GM21367 (cell line): ENCODE measurements around the gene TAF12.
A peak's percentile ranks its signal among the peaks of the same experiment; 100 is the strongest.
"Not testable (repeated sequence)": the region's sequence is repeated elsewhere in the genome, so short reads cannot be mapped to it uniquely, and the experiment has no call there.

Experiments used
- ATAC-seq: cut with Tn5 transposase; IDR thresholded peaks from one replicate; pipeline ENCODE4 v1.9.1; 2021; ENCODE audit not compliant: unreplicated experiment

TAF12 gene, protein sequence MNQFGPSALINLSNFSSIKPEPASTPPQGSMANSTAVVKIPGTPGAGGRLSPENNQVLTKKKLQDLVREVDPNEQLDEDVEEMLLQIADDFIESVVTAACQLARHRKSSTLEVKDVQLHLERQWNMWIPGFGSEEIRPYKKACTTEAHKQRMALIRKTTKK

DNA sequence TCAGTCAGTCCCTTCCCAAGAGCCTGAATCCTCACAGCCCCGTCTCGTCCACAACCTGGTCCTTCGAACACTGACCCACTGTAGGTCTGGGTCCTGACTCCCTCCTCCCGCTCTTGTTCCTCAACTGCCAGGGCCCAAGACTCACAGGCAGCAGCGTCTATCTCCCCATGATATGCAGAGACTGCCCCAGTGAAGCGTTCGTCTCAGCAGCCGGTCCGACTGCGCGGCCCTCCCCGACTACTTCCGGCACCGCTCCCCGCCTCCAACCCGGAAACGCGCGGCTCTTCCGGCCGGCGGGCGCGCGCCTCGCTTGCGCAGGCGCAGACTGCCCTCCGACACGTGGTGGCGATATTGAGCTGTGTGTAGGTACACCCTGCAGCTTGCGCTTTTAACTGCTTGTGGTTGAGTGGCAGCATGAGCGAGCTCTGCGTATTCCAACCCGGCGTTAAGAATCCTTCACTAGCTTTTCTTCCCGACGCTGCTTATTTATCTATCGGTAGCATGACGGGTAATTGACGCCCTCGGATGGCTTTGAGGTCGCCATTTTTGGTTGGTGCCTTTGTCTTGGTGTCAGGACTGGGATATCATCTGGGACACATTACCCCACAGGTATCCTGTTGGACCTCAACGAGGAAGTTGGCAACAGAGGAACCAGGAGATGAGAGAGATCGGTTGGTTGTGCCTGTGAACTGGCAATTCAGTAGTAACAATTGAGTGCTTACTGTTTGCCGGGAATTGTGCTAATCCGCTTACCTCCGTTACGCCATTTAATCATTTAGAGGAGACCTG is at the start of gene TAF12:
TAF12 (minus strand) TSS at position 221 of the 789 bp plus-strand sequence. CDS start 20,986 bp downstream, outside the sequence.
- ATAC-seq = peak; percentile 63

DNA sequence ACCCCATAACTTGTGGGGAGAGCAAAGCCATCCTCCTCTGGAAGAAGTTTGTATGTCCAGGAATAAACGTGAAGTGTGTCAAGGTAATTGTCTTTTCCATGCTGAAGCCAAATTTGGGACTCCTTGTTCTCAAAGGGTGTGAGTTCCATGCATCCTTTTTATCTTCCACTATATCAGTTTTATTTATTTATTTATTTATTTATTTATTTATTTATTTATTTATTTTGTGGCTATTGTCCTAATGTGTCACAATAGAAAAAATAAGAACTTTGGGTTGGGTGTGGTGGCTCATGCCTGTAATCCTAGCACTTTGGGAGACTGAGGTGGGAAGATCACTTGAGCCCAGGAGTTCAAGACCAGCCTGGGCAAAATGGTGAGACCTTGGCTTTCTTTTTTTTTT is 48.8 kb upstream of the TAF12 start:
- not testable (repeated sequence) for ATAC-seq

DNA sequence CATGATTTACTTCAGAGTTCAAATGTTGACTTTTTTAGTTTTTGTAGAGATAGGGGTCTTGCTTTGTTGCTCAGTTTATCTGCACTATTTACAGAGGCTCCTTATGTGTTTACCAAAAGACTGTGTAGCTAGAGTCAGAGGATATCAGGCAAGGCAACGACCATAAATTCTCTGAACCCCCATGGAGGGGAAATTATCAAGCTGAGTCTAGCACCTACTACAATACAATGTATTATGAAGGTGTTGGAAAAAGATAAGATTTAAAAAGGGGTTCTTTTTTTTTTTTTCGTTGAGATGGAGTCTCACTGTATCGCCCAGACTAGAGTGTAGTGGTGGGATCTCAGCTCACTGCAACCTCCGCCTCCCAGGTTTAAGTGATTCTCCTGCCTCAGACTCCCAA is 42.1 kb upstream of the TAF12 start:
- ATAC-seq = no peak

DNA sequence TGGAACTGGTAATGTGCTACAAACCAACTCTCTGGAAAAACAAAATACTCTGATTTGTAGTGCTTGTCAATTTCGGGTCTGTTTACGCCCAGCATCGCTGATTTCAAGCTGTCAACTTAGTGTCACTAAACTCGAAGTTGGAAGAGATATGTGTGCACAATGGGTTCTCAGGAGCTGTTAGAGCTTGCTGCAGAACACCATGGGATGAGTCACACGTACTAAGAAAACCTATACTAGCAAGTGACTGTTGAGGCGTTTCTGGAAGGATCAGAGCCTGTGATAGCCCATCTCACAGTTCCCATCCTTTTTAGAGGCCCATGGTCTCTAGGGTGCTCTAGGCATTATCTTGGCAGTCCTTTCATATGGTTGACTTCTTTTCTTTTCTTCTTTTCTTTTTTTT is 40.0 kb upstream of the TAF12 start:
- no peak for ATAC-seq

DNA sequence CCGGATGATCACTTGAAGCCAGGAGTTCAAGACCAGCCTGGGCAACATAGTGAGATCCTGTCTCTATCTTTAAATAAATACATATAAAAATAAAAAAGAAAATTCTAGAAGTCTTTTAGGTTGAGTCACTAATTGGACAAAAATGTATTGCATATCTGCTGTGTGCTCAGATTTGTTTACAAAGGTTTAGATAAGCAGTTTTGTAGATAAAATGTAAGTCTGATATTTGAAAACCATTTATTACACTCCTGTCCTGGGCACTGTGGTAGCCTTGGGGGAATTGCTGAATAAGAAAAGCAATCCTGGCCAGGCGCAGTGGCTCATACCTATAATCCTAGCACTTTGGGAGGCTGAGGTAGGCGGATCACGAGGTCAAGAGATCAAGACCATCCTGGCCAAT is 37.3 kb upstream of the TAF12 start:
- ATAC-seq = no peak

DNA sequence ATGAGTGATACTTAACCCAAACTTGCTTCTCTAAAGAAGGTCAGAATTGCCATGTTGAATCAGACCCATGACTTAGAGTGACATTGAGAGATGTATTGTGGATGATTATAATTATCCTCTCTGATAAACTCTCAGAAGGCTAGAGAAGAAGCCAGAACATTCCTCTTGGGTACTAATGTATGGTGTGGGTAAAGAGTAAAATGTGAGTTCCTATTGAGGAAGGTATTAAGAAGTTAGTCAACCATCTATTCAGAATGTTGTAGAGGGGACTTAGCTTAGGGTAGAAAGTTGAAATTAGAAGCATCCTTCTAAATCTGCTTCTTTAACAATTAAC is 33.0 kb upstream of the TAF12 start:
- ATAC-seq = no peak

DNA sequence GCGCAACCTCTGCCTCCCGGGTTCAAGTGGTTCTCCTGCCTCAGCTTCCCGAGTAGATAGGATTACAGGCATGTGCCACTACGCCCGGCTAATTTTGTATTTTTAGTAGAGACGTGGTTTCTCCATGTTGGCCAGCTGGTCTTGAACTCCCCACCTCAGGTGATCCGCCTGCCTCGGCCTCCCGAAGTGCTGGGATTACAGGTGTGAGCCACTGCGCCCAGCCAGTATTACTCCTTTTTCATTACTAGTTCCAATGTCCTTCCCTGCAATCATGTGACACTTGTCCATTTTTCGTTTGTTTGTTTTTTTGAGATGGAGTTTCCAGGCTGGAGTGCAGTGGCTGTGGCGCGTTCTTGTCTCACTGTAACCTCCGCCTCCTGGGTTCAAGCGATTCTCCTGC is 30.1 kb upstream of the TAF12 start:
- ATAC-seq = not testable (repeated sequence)

DNA sequence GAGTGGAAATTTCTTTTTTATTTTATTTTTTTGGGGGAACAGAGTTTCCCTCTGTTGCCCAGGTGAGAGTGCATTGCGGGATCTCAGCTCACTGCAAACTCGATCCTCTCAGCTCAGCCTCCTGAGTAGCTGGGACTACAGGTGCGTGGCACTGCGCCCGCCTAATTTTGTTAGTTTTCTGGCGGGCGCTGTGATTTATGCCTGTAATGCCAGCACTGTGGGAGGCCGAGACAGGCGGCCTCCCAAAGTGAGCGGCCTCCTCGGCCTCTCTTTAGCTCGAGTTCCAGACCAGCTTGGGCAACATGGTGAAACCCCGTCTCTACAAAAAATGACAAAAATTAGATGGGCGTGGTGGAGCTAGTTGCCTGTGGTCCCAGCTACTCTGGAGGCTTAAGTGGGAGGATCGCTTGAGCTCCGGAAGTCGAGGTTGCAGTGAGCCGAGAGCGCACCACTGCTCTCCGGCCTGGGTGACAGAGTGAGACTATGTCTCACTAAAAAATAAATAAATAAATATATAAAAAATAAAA is 28.4 kb upstream of the TAF12 start:
- ATAC-seq = no peak

DNA sequence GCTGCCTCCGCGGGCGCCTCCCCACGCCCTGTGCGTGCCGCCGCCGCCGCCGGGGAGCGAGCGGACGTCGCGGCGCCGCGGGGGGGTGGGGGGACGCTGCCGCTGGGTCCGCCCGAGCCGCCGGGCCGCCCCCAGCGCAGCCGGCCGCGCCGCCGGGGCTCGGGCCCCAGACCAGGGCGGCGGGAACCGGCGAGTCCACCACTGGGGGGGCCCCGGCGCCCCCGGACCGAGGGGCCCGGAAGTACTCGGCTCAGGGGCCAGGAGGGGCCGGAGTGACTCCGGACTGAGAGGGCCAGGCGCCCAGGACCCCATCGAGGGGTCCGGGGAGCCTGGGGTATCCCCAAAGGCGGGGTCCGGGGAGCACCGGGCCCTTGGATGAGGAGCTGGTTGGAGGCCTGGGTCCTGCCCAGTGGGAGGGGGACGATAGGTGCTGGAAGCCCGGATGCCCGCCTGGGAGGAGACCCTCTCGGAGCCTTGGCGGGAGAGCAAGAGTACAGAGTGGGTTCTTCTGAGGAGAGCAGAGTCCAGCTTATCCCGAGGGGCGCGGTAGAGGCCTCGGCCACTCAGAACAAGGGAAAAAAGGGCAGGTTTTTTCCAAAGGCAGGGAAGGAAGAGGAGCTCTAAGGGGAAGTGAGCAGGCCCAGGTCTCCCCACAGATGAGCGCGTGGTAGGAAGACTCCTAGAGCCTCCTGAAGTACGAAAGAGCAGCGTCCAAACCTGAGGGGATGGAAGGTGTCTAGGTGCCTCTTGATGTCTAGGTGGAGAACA is 26.3 kb upstream of the TAF12 start:
- ATAC-seq = peak; percentile 34

DNA sequence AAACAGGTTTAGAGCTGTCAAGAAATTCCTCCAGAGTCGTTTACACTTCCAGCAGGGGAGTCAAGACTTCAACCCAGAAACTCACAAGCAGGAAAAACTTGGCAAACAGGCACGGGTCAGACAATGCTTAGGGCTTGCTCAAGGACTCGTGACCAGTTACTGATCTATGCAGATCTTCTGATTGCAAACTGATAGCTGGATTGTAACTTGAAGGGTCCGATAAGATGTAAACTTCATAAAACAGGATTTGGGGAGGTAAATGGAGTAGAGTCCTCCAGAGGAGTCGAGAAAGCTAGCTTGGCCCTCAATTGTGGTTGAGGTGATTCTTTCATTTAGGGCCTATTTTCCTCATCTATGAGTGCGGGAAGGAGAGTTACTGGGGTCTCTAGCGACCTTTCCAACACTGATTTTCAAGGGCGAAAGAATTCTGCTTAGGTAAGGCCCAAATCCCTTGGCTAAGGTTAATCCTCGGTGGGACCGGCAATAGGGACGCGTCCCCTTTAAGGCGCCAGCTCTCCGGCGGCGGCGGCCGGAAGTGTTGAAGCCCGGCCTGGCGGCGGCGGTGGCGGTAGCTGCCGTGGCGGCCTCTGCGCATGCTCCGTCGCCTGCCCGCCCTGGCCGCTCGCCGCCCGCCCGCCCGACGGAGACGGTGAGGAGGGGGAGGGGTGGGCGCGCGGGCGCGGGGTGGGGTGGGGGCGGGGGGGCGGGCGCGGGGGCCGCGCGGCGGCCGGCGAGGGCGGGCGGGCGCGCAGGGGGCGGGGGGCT is 25.5 kb upstream of the TAF12 start, which contains the start of gene GMEB1:
GMEB1 (plus strand) TSS at position 594 of the 765 bp plus-strand sequence. CDS start 14,829 bp downstream, outside the sequence.
- peak; percentile 66 for ATAC-seq

DNA sequence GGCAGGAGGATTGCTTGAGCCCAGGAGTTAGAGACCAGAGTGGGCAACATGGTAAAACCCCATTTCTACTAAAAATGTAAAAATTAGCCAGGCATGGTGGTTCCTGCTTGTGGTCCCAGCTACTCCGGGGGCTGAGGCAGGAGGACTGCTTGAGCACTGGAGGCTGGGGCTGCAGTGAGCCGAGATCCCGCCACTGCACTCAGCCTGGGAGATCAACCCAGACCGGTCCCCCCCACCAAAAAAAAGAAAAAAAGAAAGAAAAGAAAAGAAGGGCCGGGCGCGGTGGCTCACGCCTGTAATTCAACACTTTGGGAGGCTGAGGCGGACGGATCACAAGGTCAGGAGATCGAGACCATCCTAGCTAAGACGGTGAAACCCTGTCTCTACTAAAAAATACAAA is 23.9 kb upstream of the TAF12 start:
- no peak for ATAC-seq

DNA sequence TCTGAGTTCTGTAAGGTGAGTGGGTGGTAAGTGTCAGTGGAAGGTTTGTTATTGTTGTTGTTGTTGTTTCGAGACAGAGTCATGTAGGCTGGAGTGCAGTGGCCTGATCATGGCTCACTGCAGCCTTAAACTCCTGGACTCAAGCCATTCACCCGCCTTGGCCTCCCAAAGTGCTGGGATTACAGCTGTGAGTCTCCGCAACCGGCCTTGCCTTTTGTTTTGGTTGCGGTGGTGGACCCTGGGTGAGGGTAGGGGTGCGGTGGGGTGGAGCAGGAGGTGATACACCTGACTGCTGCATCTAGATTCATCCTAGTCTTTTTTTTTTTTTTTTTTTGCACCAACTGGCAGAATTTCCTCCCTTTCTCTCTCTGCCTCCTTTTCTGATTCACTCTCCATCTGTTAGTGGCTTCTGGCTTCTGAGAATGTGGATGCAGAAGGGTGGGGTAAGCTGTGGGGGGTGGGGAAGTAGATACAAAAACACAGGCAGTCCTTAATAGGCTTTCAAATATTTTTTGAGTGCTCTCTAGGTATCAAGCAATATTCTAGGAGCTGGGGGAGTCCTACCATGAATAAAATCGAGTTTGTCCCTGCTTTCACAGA is 21.1 kb upstream of the TAF12 start:
- ATAC-seq = no peak

DNA sequence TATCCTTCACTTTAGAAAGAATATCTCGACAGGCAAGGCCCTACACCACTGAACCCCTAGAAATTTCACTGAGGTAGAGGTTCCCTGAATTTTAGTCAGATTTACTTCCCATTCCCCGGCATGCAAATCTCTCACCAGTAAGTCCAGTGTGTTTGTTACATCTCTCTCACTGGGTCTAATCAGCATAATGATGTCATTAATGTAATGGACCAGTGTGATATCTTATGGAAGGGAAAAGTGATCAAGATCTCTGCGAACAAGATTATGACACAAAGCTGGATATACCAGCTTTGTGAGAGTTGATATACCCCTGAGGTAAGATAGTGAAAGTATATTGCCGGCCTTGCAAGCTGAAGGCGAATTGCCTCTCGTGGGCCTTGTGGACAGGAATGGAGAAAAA is 13.5 kb upstream of the TAF12 start:
- no peak for ATAC-seq

DNA sequence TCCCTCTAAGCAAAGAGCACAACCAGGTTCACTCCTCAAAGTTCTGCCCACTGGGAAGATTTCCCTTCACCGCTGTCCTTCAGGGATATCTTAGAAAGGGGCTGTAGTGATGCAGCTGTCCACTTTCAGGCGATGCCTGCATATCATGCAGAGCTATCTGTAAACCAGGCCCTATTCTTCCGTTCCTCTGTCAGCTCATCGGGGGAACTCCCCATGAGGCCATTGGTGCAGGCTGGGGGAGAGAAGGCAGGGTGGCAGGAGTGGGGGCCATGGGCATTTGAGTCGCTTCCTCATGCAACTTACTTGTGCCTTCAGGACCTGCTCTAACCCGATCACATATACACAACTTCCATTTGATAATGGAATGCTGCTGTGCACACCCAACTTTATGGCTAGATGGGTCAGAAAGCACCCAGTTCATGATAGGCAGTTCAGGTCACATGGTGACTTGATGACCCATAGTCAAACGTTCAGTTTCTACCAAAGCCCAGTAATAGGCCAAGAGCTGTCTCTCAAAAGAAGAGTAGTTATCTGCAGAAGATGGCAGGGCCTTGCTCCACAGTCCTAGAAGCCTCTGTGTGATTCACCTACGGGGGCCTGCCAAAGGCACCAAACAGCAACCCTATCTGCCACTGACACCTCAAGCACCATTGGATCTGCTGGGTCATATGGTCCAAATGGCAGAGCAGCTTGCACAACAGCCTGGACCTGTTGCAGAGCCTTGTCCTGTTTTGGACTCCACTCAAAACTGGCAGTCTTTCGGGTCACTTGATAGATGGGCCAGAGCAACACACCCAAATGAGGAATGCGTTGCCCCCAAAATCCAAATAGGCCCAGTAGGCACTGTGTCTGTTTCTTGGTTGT is 12.8 kb upstream of the TAF12 start:
- not testable (repeated sequence) for ATAC-seq

DNA sequence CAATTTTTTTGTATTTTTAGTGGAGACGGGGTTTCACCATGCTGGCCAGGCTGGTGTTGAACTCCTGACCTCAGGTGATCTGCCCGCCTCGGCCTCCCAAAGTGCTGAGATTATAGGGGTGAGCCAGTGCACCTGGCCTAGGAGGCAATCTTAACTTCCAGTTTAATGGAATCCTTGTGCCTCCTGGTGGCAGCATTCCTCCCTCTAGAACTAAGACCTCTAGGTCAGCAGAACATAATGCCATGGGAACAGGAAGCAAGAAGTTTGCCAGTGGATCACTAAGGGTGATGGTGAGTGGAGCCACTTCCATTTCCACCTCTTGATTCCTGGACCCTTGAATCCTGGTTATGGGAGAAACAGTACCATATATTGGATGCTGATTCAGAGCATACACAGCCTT is 11.0 kb upstream of the TAF12 start:
- not testable (repeated sequence) for ATAC-seq

DNA sequence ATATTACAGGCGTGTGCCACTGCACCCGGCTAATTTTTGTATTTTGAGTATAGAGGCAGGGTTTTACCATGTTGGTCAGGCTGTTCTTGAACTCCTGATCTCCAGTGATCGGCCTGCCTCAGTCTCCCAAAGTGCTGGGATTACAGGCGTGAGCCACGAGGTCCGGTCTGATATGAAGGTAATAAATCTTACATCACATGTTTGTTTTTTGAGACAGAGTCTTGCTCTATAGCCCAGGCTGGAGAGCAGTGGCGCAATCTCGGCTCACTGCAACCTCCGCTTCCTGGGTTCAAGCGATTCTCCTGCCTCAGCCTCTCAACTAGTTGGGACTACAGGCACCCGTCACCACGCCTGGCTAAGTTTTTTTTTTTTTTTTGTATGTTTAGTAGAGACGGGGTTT is 10.2 kb upstream of the TAF12 start:
- not testable (repeated sequence) for ATAC-seq

DNA sequence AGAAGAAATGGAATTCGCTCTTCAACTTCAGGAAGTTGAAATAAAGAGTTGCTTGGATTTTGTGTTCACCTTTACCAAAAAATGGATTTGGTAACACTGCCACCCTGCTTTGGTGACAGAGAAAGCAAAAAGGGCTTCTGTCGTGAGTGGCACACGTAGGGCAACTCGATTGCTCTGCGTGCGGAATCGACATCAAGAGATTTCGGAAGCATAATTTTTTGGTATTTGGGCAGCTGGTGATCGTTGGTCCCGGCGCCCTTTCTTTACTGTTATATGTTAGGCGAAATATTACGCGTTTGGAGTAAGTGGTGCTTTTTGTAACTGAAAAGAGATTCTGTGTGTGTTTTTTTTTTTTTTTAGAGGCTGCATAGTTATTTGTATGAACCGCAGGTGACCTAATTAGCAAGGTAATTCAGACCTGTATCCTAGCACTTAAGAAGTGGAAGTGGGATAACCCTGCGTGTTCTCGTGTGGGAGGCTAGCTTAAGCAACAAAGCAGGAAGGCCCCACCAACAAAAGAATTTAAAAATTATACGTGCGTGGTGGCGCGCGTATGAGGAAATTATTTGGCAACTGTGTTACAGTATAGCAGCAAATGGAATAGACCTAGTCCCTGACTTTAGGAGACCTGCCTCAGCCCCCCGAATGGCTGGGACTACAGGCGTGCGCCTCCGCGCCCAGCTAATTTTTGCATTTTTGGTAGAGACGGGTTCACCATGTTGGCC is 5.8 kb upstream of the TAF12 start, which contains the start of gene RNU11:
RNU11 (plus strand) TSS at position 127 of the 725 bp plus-strand sequence.
- peak; percentile 57 for ATAC-seq

DNA sequence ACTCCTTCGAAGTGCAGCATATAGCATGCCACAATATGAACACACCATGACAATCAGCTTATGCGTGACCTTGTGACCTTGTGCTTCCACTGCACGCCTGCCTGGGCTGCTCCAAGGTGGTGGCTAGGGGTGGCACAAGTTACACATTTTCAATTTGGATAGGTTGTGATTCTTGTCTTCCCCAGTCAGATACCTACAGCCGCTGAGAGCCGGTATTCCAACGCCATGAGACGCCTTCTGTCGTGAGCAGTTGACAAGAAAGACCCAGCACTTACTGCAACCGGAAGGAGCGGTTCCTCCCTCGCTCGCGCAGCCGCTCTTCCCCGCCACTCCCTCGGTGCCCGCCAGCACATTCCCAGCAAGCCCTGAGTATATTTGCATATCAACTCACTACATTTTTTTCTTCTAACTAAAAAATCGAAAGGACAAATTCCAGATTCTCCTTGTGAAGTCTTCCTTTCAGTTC is 5.2 kb upstream of the TAF12 start:
- peak; percentile 54 for ATAC-seq

DNA sequence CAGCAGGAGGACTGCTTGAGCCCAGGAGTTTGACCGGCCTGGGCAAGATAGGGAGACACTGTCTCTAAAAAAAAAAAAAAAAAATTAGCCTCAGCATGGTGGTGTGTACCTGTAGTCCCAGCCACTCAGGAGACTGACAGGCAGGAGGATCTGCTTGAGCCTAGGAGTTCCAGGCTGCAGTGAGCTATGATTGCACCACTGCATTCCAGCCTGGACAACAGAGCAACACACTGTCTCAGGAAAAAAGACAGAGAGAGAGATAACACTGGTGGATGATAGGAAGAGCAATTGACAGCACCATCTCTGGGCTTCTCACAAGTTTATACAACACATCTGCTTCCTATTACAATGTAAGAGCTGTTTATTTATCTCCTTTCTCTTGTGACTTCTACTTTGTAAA is 3.2 kb upstream of the TAF12 start:
- ATAC-seq = no peak
